GM23248 (cell line): ENCODE measurements around the gene HNRNPM. TPM values are rescaled to one million over a fixed set of nuclear protein-coding genes. Genes with fewer than 3 reads are reported as not detected.

Experiments used
- DNase-seq: peaks from one replicate; pipeline ENCODE4 v3.0.0-alpha.2; 2015
- H2AFZ ChIP-seq: fragments of 200-600 bp; sonication (generic); 2 replicates; pipeline ENCODE4 v1.6.1; 2016; ENCODE audit warnings: antibody characterized with exemption
- H3F3A ChIP-seq: fragments of 200-600 bp; sonication (generic); 2 replicates; pipeline ENCODE4 v1.6.1; 2016; ENCODE audit warnings: mild to moderate bottlenecking, antibody characterized with exemption, mixed run types; ENCODE audit not compliant: insufficient read depth
- H3K27ac ChIP-seq: fragments of 200-600 bp; sonication (generic); 2 replicates; pipeline ENCODE4 v1.5.1; 2016; ENCODE audit warnings: mild to moderate bottlenecking
- H3K27me3 ChIP-seq: fragments of 200-600 bp; sonication (generic); replicated peaks from 2 replicates; pipeline ENCODE4 v1.6.1; 2016; ENCODE audit warnings: mild to moderate bottlenecking; ENCODE audit not compliant: insufficient read depth
- H3K36me3 ChIP-seq: fragments of 200-600 bp; sonication (generic); 2 replicates; pipeline ENCODE4 v1.6.1; 2016; ENCODE audit warnings: low read depth, mild to moderate bottlenecking
- H3K4me1 ChIP-seq: fragments of 200-600 bp; sonication (generic); 2 replicates; pipeline ENCODE4 v1.6.1; 2016; ENCODE audit warnings: mild to moderate bottlenecking; ENCODE audit not compliant: insufficient read depth
- H3K4me2 ChIP-seq: fragments of 200-600 bp; sonication (generic); one replicate; pipeline ENCODE4 v1.6.1; 2016; ENCODE audit warnings: mild to moderate bottlenecking; ENCODE audit not compliant: unreplicated experiment
- H3K4me3 ChIP-seq: fragments of 200-600 bp; sonication (generic); 2 replicates; pipeline ENCODE4 v1.5.1; 2016; ENCODE audit warnings: mild to moderate bottlenecking
- H3K79me2 ChIP-seq: fragments of 200-600 bp; sonication (generic); 2 replicates; pipeline ENCODE4 v1.6.1; 2016; ENCODE audit warnings: mild to moderate bottlenecking; ENCODE audit not compliant: insufficient read depth
- H3K9ac ChIP-seq: fragments of 200-600 bp; sonication (generic); 2 replicates; pipeline ENCODE4 v1.6.1; 2016; ENCODE audit warnings: mild to moderate bottlenecking
- H3K9me2 ChIP-seq: fragments of 200-600 bp; sonication (generic); 2 replicates; pipeline ENCODE4 v1.6.1; 2016; ENCODE audit warnings: mixed run types, mild to moderate bottlenecking, moderate library complexity; ENCODE audit not compliant: insufficient read depth
- H3K9me3 ChIP-seq: fragments of 200-600 bp; sonication (generic); one replicate; pipeline ENCODE4 v1.6.1; 2017; ENCODE audit warnings: low read depth
- H4K20me1 ChIP-seq: fragments of 200-600 bp; sonication (generic); 2 replicates; pipeline ENCODE4 v1.6.0; 2016; ENCODE audit not compliant: insufficient read depth
- EZH2 ChIP-seq: fragments of 200-600 bp; sonication (generic); IDR thresholded peaks from 2 replicates; pipeline ENCODE4 v1.6.1; 2018; ENCODE audit warnings: antibody characterized with exemption, mild to moderate bottlenecking; ENCODE audit not compliant: insufficient read depth, poor library complexity, severe bottlenecking
- EZH2phosphoT487 ChIP-seq: fragments of 200-600 bp; sonication (generic); IDR thresholded peaks from 2 replicates; pipeline ENCODE4 v1.6.1; 2018; ENCODE audit warnings: antibody characterized with exemption, moderate library complexity, mild to moderate bottlenecking, low read depth; ENCODE audit not compliant: insufficient read depth
- WGBS, 2 experiments: methylation state at CpG; one replicate each; pipeline ENCODE4 v1.1.6; 2015 to 2017; ENCODE audit warnings: low lambda C conversion rate in 2 of 2, low coverage in 1 of 2; ENCODE audit errors: missing lambda C conversion rate in 2 of 2; 5-methylcytosine and 5-hydroxymethylcytosine counted together
- in situ Hi-C: fragments of 300-500 bp; cut with MboI; formaldehyde crosslinking; loops from 2 replicates; pipeline ENCODE4 v1.15.0; 2020
- polyA plus RNA-seq: library from polyadenylated mRNA; unstranded; fragments of >200 nt; fragmentation: Nextera tagmentation; extraction: Ambion mirVana; gene quantifications from 2 replicates; pipeline ENCODE4 v1.2.1, GENCODE V29; 2016
- total RNA-seq: library from RNA; depleted of rRNA; stranded (reverse); fragments of >200 nt; shearing (Covaris generic); gene quantifications from 2 replicates; pipeline ENCODE4 v1.2.3, GENCODE V29; 2014

HNRNPM gene
- total and polyA plus RNA-seq, 2 experiments from 2014 or later = 71.0 to 116 TPM

GRCh38 chr19:8449830-8450229, 5.1 kb downstream of the HNRNPM start:
- TF ChIP-seq EZH2phosphoT487 = no peak
- TF ChIP-seq EZH2 = no peak
- Histone ChIP-seq H2AFZ (no peak overlapping the region), H3F3A (peaks cover 25% of the 10 kb centered on the region), H3K36me3 (peaks cover 3% of the 10 kb centered on the region; the same call in 1 of the 2 replicates), H3K9ac (no peak overlapping the region), H3K4me1 (peaks cover 33% of the 10 kb centered on the region), H3K27me3 (no peaks in the 10 kb centered on the region), H3K4me2 (no peak overlapping the region), H3K9me3 (no peaks in the 10 kb centered on the region), H3K79me2 (peaks cover 98% of the 10 kb centered on the region), H3K9me2 (no peaks in the 10 kb centered on the region), H4K20me1 (peaks cover 49% of the 10 kb centered on the region), H3K4me3 (no peak overlapping the region), H3K27ac (no peak overlapping the region)
- DNase-seq = no peak
- WGBS, 2 experiments = 80% methylated on average over 7 of the region's 8 CpGs
- in situ Hi-C loops = no loop called here

DNA sequence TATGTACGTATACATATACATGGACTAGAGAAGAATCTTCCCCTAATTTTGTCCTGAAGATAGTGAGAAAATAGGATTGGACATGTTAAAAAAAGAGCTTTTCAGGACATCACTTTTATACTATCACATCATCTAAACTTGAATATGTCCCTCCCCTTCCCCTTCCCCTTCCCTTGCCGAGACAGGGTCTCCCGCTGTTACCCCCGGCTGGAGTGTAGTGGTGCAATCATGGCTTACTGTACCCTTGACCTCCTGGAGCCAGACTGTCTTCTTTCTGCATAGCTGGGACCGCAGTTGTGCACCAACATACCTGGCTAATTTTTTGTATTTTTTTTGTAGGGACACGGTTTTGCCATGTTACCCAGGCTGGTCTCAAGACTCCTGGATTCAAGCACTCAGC, 6.6 kb downstream of the HNRNPM start:
- Histone ChIP-seq H4K20me1 (peaks cover 54% of the 10 kb centered on the region), H3K9ac (0 out of 2 replicates have a peak overlapping the region, but pooled peaks have one; percentile 12), H3F3A (peaks cover 24% of the 10 kb centered on the region), H3K4me2 (peak overlapping the region; percentile 52), H3K4me3 (no peak overlapping the region), H3K27ac (peak overlapping the region; percentile 47), H3K9me3 (no peaks in the 10 kb centered on the region), H3K27me3 (no peaks in the 10 kb centered on the region), H3K9me2 (no peaks in the 10 kb centered on the region), H3K4me1 (peaks cover 28% of the 10 kb centered on the region), H2AFZ (no peak overlapping the region), H3K36me3 (peaks cover 7% of the 10 kb centered on the region; the same call in 1 of the 2 replicates), H3K79me2 (peaks cover 98% of the 10 kb centered on the region)
- in situ Hi-C loops = no loop called here
- 60 to 66% methylated on average over 6 of the region's 6 CpGs for WGBS, 2 experiments
- TF ChIP-seq EZH2 = no peak
- no peak for TF ChIP-seq EZH2phosphoT487
- no peak for DNase-seq

- WGBS, 2 experiments = 33 to 37% methylated on average over 3 of the region's 3 CpGs
- Histone ChIP-seq H3K9me2 (no peaks in the 10 kb centered on the region), H3K79me2 (peaks cover 98% of the 10 kb centered on the region), H3K36me3 (peaks cover 7% of the 10 kb centered on the region; the same call in 1 of the 2 replicates), H3K4me1 (peaks cover 23% of the 10 kb centered on the region), H3K27ac (peak overlapping the region; percentile 47), H3K27me3 (no peaks in the 10 kb centered on the region), H3K9ac (0 out of 2 replicates have a peak overlapping the region, but pooled peaks have one; percentile 12), H3K9me3 (no peaks in the 10 kb centered on the region), H3K4me2 (peak overlapping the region; percentile 52), H4K20me1 (peaks cover 50% of the 10 kb centered on the region), H2AFZ (no peak overlapping the region), H3F3A (peaks cover 24% of the 10 kb centered on the region), H3K4me3 (no peak overlapping the region)
- peak; percentile 82 for DNase-seq
- in situ Hi-C loops = no loop called here
- no peak for TF ChIP-seq EZH2
- no peak for TF ChIP-seq EZH2phosphoT487
These were observed 7.1 kb downstream of the HNRNPM start for GRCh38 chr19:8451885-8452284.

DNA sequence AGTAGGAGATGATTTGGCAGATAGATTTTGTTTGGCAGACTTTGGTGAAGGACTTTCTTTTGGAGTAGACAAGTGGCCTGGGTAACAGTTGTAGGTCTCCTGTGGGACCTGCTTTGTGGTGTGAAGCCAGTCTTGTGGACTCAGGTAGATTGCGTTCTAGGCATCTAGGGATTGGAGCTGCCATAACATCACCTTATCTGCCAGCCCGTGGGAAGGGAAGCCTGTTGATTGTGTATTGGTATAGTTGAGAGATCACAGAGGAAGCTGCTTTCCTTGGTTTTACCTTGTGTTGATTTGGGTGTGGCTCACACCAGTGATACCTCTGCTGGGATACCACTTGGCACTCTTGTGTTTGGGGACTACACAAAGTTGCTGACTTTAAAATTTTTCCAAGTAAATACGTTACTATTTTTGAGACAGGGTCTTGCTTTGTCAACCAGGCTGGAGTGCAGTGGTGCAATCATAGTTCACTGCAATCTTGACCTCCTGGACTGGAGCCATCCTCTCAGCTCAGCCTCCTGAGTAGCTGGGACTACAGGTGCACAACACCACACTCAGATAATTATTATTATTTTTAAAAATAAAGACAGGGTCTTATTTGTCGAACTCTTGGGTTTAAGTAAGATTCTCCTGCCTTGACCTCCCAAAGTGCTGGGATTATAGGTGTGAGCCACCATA, 7.8 kb downstream of the HNRNPM start:
- H3K36me3 ChIP-seq = peaks cover 7% of the 10 kb centered on the region; the same call in 1 of the 2 replicates
- no peak for TF ChIP-seq EZH2
- TF ChIP-seq EZH2phosphoT487 = no peak

More for the DNA sequence above, 7.8 kb downstream of the HNRNPM start:
- no peaks in the 10 kb centered on the region for H3K27me3 ChIP-seq
- H3K4me3 ChIP-seq = no peak overlapping the region
- H3K9ac ChIP-seq = no peak overlapping the region
- H3F3A ChIP-seq = peaks cover 26% of the 10 kb centered on the region
- H3K27ac ChIP-seq = 0 out of 2 replicates have a peak overlapping the region, but pooled peaks have one; percentile 47
- H3K4me1 ChIP-seq = peaks cover 19% of the 10 kb centered on the region
- H3K79me2 ChIP-seq = peaks cover 98% of the 10 kb centered on the region
- DNase-seq = no peak
- peak overlapping the region; percentile 52 for H3K4me2 ChIP-seq
- in situ Hi-C loops = no loop called here
- peaks cover 47% of the 10 kb centered on the region for H4K20me1 ChIP-seq
- H3K9me2 ChIP-seq = no peaks in the 10 kb centered on the region
- no peaks in the 10 kb centered on the region for H3K9me3 ChIP-seq
- WGBS, 2 experiments = 54 to 66% methylated on average over 4 of the region's 4 CpGs
- no peak overlapping the region for H2AFZ ChIP-seq
